ENCODE data around the gene RPH3AL. TPM values are rescaled to one million over a fixed set of nuclear protein-coding genes. Genes with fewer than 3 reads are reported as not detected.

RPH3AL gene, protein sequence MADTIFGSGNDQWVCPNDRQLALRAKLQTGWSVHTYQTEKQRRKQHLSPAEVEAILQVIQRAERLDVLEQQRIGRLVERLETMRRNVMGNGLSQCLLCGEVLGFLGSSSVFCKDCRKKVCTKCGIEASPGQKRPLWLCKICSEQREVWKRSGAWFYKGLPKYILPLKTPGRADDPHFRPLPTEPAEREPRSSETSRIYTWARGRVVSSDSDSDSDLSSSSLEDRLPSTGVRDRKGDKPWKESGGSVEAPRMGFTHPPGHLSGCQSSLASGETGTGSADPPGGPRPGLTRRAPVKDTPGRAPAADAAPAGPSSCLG
- 1 to 10 TPM; 2.6 to 6.8 TPM for total RNA-seq

DNA sequence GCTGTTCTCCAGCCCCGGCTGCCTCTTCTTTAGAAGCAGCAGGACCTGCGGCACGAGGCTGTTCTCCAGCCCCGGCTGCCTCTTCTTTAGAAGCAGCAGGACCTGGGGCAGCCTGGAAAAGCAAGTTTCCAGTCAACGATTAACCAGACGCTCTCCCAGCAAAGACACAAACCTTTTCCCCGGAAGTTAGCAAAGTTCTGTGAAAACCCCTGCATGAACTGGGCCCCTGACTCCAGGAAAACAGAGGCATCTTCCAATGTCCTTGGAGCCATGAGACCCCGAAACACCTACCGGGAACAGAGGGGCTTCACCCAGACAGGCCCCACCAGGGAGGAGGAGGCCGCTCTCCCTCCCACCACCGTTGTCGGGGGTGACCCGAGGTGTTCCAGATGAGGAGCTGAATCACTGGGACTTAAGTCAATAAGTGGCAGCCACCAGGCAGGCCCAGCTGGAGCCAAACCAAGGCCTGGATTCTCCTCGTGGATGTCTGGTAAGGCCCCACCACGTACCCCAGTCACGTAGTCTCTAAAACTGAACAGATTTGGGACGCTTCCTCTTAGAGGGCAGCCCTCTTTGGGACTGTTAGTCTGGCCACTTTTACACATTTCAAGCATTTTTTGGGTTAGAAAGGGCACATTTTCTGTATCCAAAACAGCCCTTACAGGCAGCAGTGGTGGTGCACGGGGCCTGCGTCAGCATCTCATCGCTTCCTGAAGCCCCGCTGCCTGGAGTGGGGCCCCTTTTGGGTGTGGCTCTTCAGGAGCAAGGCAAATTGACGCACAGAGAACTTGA lies at the start of gene RPH3AL:
Gene RPH3AL (minus strand): TSS at position 387 of the 792 bp plus-strand sequence. CDS start 25,264 bp downstream, outside the sequence.
- Mint-ChIP-seq H3K36me3 (no peaks in the 10 kb centered on the region), H3K4me1 (ENCODE audit: low read depth in 2 of 2) (peaks cover 13 to 16% of the 10 kb centered on the region in 2 donors), H3K9me3 (no peaks in the 10 kb centered on the region), H3K27me3 (peaks cover 0 to 3% of the 10 kb centered on the region in 2 donors), H3K4me3 (no peak within 1 kb of the TSS), H3K27ac (no peak within 1 kb of the TSS)
- no peak for DNase-seq (ENCODE audit: low spot score)
- no peak for ATAC-seq

DNA sequence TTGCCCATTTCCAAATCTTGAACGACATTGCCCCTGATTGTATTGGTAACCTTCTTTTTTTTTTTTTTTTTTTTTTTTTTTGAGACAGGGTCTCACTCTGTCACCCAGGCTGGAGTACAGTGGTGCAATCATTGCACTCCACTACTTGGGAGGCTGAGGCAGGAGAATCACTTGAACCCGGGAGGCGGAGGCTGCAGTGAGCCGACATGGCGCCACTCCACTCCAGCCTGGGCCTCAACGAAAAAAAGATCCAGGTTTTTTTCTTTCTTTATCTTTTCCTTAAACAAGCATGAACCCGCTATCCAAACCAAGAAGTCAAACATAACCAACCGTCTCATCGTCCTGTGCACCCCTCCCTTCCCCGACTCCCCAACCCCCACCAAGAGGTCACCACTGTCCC lies 47.6 kb upstream of the RPH3AL start:
- H3K4me3 Mint-ChIP-seq: no peak overlapping the region
- DNase-seq (ENCODE audit: low spot score): no peak
- H3K4me1 Mint-ChIP-seq (ENCODE audit: low read depth in 2 of 2): peaks cover 0 to 5% of the 10 kb centered on the region in 2 donors
- H3K36me3 Mint-ChIP-seq: no peaks in the 10 kb centered on the region
- no peaks in the 10 kb centered on the region for H3K9me3 Mint-ChIP-seq
- H3K27me3 Mint-ChIP-seq: no peaks in the 10 kb centered on the region
- no peak for ATAC-seq
- no peak overlapping the region for H3K27ac Mint-ChIP-seq

DNA sequence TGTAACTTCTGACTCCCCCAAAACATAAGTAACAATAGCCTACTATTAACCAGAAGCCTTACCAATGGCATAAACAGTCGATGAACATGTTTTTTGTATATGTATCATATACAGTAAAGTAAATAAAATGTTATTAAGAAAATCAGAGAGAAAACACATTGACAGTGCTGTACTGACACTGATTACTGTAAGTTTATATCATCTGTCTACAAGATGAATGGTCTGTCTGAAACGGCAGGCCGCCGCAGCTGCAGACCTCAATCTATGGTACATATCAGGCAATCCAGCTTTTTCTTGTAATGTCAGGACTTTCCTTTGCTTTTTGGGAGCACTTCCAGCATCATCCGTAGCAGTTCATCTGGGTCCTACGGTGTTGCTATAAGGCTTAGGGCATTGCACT lies 44.2 kb upstream of the RPH3AL start:
- no peak overlapping the region for H3K4me3 Mint-ChIP-seq
- H3K36me3 Mint-ChIP-seq: no peaks in the 10 kb centered on the region
- no peak for DNase-seq (ENCODE audit: low spot score)
- H3K27ac Mint-ChIP-seq: no peak overlapping the region
- H3K4me1 Mint-ChIP-seq (ENCODE audit: low read depth in 2 of 2): peaks cover 4 to 6% of the 10 kb centered on the region in 2 donors
- no peak for ATAC-seq
- H3K27me3 Mint-ChIP-seq: no peaks in the 10 kb centered on the region
- no peaks in the 10 kb centered on the region for H3K9me3 Mint-ChIP-seq

DNA sequence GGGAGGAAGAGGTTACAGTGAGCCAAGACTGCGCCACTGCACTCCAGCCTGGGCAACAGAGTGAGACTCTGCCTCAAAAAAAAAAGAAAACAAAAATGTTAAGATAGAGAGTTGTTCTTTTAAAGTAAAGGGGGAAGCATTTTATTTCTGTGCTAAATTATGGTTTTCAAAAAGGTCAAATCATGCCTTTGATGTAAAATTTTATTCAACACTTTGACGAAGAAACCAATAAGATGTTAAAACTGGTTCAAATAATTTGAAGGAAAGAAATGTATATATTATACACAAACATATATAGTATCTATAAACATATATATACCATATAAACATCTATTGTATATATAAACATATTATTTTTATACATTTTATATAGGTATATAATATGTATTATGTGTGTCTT lies 43.4 kb upstream of the RPH3AL start:
- H3K36me3 Mint-ChIP-seq: no peaks in the 10 kb centered on the region
- peaks cover 4 to 6% of the 10 kb centered on the region in 2 donors for H3K4me1 Mint-ChIP-seq (ENCODE audit: low read depth in 2 of 2)
- no peak overlapping the region for H3K27ac Mint-ChIP-seq
- H3K4me3 Mint-ChIP-seq: no peak overlapping the region
- DNase-seq (ENCODE audit: low spot score) (no peak), ATAC-seq (no peak)
- H3K27me3 Mint-ChIP-seq: no peaks in the 10 kb centered on the region
- no peaks in the 10 kb centered on the region for H3K9me3 Mint-ChIP-seq

DNA sequence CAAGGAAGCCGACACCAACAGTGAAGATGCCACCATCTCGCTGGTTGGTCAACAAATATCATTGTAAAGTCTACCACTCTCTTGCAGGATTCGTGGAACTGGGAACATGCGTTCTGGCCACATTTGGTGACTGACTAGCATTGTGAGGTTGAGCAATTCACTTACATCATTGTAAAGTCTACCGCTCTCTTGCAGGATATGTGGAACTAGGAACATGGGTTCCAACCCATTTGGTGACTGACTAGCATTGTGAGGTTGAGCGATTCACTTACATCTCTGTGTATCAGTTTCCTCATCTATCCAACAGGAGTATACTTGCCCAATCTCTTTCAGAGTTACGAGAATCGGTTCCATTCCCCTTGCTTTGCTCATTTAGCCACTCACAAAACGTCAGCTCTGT lies 42.6 kb upstream of the RPH3AL start:
- Mint-ChIP-seq H3K9me3 (no peaks in the 10 kb centered on the region), H3K27ac (no peak overlapping the region), H3K27me3 (no peaks in the 10 kb centered on the region), H3K4me1 (ENCODE audit: low read depth in 2 of 2) (peaks cover 4 to 6% of the 10 kb centered on the region in 2 donors), H3K36me3 (no peaks in the 10 kb centered on the region), H3K4me3 (no peak overlapping the region)
- DNase-seq (ENCODE audit: low spot score) (no peak), ATAC-seq (no peak)

DNA sequence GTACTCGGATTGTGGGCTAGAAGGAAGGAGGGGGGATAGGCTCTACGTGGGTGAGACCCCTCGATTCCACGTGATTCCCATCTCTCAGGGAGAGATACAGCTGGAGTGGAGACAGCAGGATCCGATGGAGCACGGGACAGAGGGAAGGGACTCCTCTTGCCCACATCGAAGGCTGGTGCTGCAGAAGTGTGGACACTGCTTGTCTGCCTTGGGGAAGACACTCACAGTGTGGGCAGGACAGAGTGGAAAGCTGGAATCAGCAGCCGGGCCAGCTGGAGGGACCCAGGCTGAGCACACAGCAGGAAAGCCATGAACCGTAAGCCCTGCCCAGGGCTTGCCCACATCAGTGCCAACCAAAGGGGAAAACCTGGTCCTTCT lies 42.1 kb upstream of the RPH3AL start:
- no peaks in the 10 kb centered on the region for H3K9me3 Mint-ChIP-seq
- H3K4me3 Mint-ChIP-seq: no peak overlapping the region
- ATAC-seq (no peak), DNase-seq (ENCODE audit: low spot score) (no peak)
- H3K27ac Mint-ChIP-seq: no peak overlapping the region
- H3K4me1 Mint-ChIP-seq (ENCODE audit: low read depth in 2 of 2): peaks cover 4 to 6% of the 10 kb centered on the region in 2 donors
- no peaks in the 10 kb centered on the region for H3K27me3 Mint-ChIP-seq
- H3K36me3 Mint-ChIP-seq: no peaks in the 10 kb centered on the region

DNA sequence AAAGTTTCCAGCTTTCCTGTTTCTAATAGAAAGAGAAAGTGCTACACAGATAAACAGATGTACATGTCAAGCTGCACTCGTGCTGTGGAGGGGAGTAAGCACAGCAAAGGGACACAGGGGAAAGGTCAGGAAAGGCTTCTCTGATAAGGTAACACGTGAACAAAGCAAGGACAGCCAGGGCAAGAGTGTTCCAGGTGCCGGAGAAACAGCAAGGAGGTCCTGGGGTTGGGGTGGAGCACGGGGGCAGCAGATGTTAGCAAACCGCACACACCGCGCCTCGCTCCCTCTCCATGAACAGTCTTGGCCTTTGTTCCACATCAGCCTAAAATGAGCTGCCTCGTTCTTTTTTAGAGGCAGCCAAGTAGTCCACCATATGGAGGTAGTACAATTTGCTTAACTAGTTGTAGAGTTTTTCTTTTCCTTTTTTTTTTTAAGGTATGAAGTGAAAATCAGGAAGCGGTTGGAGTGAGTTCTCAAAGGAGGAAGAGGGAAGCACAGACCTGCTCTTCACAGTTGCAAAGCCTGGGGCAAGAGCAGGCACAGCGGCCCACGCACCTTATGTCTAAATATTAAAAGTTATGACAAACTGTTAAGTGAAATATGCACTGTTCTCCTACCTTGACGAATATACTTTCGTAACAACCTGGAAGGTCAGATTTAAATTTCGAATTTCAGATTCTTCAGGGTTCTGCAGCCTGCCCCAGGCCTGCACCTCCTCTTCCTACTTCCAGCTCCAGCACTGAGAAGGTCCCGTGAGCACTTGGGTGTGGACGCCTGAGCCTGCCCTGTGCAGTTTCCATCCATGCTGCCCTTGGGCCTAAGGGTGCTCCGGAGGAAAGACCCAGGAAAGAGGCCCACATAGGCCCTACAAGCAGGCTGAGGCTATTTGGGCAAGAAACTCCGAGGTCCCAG lies 41.5 kb upstream of the RPH3AL start:
- Mint-ChIP-seq H3K27me3 (no peaks in the 10 kb centered on the region), H3K4me3 (no peak overlapping the region), H3K27ac (peak overlapping the region in 1 of 2 donors; percentile 16), H3K9me3 (no peaks in the 10 kb centered on the region), H3K4me1 (ENCODE audit: low read depth in 2 of 2) (peaks cover 4 to 6% of the 10 kb centered on the region in 2 donors), H3K36me3 (no peaks in the 10 kb centered on the region)
- no peak for DNase-seq (ENCODE audit: low spot score)
- ATAC-seq: no peak

DNA sequence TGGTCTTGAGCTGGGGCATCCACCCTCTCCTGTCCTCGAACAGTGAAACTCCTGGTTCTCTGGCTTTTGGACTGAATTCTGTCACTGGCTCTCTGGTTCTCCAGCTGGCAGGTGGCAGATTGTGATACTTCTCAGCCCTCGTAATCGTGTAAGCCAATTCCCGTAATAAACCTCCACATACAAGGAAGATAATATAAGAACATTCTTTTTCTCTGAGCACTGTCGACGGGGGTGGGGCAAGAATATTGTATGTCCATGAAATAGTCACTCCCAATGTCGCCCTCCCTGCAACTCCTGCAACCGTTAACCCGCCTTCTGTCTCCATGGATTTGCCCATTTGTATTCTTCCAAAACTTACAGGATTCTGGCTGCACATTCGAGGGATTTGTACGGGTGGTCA lies 39.2 kb upstream of the RPH3AL start:
- Mint-ChIP-seq H3K4me1 (ENCODE audit: low read depth in 2 of 2) (peaks cover 4 to 6% of the 10 kb centered on the region in 2 donors), H3K9me3 (no peaks in the 10 kb centered on the region), H3K27ac (no peak overlapping the region), H3K4me3 (no peak overlapping the region), H3K36me3 (no peaks in the 10 kb centered on the region), H3K27me3 (peaks cover 7 to 11% of the 10 kb centered on the region in 2 donors)
- ATAC-seq (no peak), DNase-seq (ENCODE audit: low spot score) (no peak)

DNA sequence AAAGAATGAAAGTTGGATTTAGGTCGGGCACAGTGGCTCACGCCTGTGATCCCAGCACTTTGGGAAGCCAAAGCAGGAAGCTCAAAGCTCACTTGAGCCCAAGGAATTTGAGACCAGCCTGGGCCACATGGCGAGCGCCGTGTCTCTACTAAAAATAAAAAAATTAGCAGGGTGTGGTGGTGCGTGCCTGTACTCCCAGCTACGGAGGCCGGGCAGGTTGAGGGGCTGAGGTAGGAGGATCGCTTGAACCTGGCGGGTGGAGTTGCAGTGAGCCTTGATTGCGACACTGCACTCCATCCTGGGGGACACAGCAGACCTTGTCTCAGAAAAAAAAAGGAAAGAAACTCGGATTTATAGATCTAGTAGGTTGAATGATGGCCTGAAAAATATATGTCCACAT lies 37.4 kb upstream of the RPH3AL start:
- Mint-ChIP-seq H3K9me3 (no peaks in the 10 kb centered on the region), H3K27me3 (peaks cover 10 to 14% of the 10 kb centered on the region in 2 donors), H3K4me3 (no peak overlapping the region), H3K4me1 (ENCODE audit: low read depth in 2 of 2) (peaks cover 4 to 6% of the 10 kb centered on the region in 2 donors), H3K27ac (no peak overlapping the region), H3K36me3 (no peaks in the 10 kb centered on the region)
- DNase-seq (ENCODE audit: low spot score): no peak
- ATAC-seq: no peak

DNA sequence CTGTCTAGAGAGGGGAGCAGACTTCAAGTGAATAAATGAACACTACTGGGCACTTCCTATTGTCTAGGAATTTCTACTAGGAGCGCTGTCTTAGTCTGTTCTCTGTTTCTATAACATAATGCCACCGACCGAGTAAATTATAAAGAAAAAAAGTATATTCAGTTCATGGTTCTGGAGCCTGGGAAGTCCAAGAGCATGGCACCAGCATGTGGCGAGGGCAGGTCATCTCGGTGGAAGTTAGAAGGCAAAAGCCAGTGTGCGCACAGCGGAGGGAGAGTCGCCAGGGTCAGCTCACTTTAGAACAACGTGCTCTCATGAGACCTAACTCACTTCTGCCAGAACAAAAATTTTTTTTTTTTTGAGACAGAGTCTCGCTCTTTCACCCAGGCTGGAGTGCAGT lies 35.5 kb upstream of the RPH3AL start:
- Mint-ChIP-seq H3K4me3 (peak overlapping the region; percentile 4), H3K27ac (no peak overlapping the region), H3K36me3 (no peaks in the 10 kb centered on the region), H3K9me3 (no peaks in the 10 kb centered on the region), H3K4me1 (ENCODE audit: low read depth in 2 of 2) (peaks cover 8 to 14% of the 10 kb centered on the region in 2 donors), H3K27me3 (peaks cover 21 to 24% of the 10 kb centered on the region in 2 donors)
- ATAC-seq (no peak), DNase-seq (ENCODE audit: low spot score) (no peak)

DNA sequence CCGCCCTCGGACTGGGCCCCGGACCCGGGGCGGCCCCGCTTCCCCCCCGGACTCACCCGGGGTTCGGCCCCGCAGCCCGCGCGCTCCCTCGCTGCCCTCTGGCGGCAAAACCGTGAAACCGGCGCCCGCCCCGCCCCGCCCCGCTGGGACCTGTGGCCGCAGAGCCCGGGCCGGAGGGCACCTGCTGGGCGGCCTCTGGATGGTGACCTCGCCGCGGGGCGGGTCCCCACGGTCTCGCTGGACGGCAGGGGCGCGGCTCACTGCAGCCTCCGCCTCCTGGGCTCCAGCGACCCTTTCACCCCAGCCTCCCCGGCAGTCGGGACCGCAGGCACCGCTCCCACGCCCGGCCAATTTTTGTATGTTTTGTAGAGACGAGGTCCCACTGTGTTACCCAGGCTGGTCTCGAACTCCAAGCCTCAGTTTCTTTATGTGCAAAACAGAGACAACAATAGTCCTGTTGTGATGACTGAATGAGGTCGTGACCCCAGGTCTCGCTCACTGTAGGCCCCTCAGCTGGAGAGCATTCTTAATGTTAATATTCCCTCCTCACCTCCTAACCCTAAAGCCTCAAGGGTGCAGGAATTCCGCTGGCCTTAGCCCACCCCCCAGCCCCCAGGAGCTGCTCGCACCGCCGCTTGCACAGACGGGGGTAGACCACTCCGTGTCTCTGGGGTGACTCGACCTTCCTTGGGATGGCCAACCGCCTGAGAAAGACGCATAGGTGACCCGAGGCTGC lies 33.7 kb upstream of the RPH3AL start:
- ATAC-seq: peak; percentile 84 to 91

DNA sequence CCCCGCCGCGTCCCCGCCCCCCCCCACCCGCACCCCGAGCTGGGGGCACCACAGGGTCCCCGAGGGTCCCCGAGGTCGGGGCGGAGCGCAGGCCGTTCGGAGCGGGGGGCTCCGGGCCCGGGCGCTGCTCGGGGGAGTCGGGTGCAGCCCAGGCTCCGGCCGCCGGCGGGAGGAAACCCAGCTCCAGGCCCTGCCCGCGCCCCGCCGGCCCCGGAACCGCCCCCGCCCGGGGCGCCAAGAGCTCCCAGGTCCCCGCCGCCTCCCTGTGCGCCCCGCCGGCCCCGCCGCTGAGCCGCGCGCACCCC lies 33.2 kb upstream of the RPH3AL start:
- Mint-ChIP-seq H3K27me3 (peaks cover 21 to 24% of the 10 kb centered on the region in 2 donors), H3K27ac (no peak overlapping the region), H3K4me1 (ENCODE audit: low read depth in 2 of 2) (peaks cover 13 to 18% of the 10 kb centered on the region in 2 donors), H3K36me3 (no peaks in the 10 kb centered on the region), H3K4me3 (no peak overlapping the region), H3K9me3 (no peaks in the 10 kb centered on the region)
- no peak for DNase-seq (ENCODE audit: low spot score)
- ATAC-seq: peak in 1 of 2 donors; percentile 71

More for the DNA sequence above, 33.7 kb upstream of the RPH3AL start:
- H3K27me3 Mint-ChIP-seq: peaks cover 21 to 24% of the 10 kb centered on the region in 2 donors
- DNase-seq (ENCODE audit: low spot score): peak; percentile 78
- H3K4me3 Mint-ChIP-seq: peak overlapping the region; percentile 72
- H3K27ac Mint-ChIP-seq: peak overlapping the region in 1 of 2 donors; percentile 20
- no peaks in the 10 kb centered on the region for H3K36me3 Mint-ChIP-seq
- no peaks in the 10 kb centered on the region for H3K9me3 Mint-ChIP-seq
- H3K4me1 Mint-ChIP-seq (ENCODE audit: low read depth in 2 of 2): peaks cover 12 to 18% of the 10 kb centered on the region in 2 donors

Data from natural killer cell treated with Interleukin-12 subunit alpha and Interleukin-12 subunit beta and Interleukin-15 and Interleukin-18, amount 100 ng/mL, for 72 hours (primary cell).